KOPT-K1 (cell line): ENCODE measurements around the gene NOVA1.

Source experiments
- H3K27ac ChIP-seq: fragments of 200-600 bp; sonication (generic); 2 replicates; pipeline ENCODE4 v1.5.1; 2016; ENCODE audit warnings: antibody characterized with exemption, mild to moderate bottlenecking, low read depth, low read length; ENCODE audit not compliant: poor library complexity, severe bottlenecking
- H3K36me3 ChIP-seq: fragments of 200-600 bp; sonication (generic); 2 replicates; pipeline ENCODE4 v1.5.1; 2017; ENCODE audit warnings: antibody characterized with exemption, mild to moderate bottlenecking, low read length, moderate library complexity; ENCODE audit not compliant: insufficient read depth
- H3K9me3 ChIP-seq: fragments of 200-600 bp; sonication (generic); 2 replicates; pipeline ENCODE4 v1.5.1; 2017; ENCODE audit warnings: antibody characterized with exemption, low read length, mild to moderate bottlenecking; ENCODE audit not compliant: insufficient read depth, poor library complexity, severe bottlenecking

The NOVA1 gene

GRCh38 chr14:26528415-26529182 lies 69.2 kb downstream of the NOVA1 start:
- H3K9me3 ChIP-seq, result no peaks in the 10 kb centered on the region
- H3K27ac ChIP-seq, result no peak overlapping the region
- H3K36me3 ChIP-seq, result no peaks in the 10 kb centered on the region

- H3K36me3 ChIP-seq, result no peaks in the 10 kb centered on the region
- no peaks in the 10 kb centered on the region for H3K9me3 ChIP-seq
- no peak overlapping the region for H3K27ac ChIP-seq
Observed at GRCh38 chr14:26527095-26527494, 70.7 kb downstream of the NOVA1 start.

DNA sequence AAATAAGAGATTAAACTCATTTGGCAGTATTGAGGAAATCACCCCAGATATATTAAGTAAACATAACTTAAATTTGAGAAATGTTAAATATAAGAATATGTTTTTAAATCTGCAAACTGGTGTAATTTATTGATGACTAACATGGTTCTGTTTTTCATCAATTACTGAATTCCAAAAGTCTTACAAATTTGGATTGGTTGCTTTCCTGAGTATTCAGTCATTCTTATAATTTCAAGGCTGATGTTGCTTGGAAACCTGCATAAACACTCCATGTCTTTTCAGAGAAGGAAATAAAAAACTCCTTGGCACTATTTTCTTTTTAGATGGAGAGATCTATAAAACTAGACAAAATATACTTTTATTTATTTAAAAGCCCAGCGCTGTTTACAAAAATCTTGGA lies 71.7 kb downstream of the NOVA1 start:
- H3K36me3 ChIP-seq, result no peaks in the 10 kb centered on the region

GRCh38 chr14:26525085-26525484 lies 72.7 kb downstream of the NOVA1 start:
- no peaks in the 10 kb centered on the region for H3K9me3 ChIP-seq
- no peaks in the 10 kb centered on the region for H3K36me3 ChIP-seq
- no peak overlapping the region for H3K27ac ChIP-seq

More for the DNA sequence above, 71.7 kb downstream of the NOVA1 start:
- Histone ChIP-seq H3K9me3 (no peaks in the 10 kb centered on the region), H3K27ac (no peak overlapping the region)

- Histone ChIP-seq H3K36me3 (no peaks in the 10 kb centered on the region), H3K9me3 (no peaks in the 10 kb centered on the region), H3K27ac (no peak overlapping the region)
Observed at GRCh38 chr14:26522967-26523366, 74.9 kb downstream of the NOVA1 start.

DNA sequence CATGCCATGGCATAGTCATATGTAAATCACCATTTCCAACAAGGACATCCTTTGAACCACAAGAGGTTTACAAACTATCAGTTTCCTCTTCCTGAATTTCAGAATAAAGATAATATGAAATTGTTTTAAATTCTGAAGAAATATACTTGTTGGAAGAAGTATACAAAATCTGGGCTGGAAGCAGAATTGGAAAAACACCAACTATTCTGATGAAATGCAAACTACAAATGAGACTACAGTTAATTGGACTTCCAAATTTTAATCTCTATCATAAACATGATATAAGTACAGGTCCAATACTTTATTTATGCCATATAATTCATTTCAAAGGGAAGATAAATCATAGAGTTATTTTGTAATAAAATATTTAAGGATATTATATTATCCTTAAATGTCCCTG lies 80.1 kb downstream of the NOVA1 start:
- no peak overlapping the region for H3K27ac ChIP-seq
- no peaks in the 10 kb centered on the region for H3K9me3 ChIP-seq
- H3K36me3 ChIP-seq, result no peaks in the 10 kb centered on the region

DNA sequence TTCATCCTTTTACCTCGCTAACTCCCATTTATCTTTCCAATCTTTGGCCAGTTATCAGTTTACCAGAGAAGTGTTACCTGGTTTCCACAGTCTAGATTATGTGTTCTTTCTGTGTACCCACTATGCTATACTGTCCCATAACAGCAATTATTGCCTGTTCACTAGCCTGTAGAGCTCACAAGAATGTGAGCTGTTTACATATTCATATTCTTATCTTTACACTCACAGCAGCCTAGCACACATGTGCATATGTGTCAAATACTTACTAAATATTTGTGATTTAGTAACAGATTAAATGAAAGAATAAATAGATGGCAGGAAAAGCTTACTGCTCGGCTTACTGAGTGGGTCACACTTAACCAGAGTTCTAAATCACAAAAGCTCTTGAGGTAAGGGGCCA lies 97.8 kb downstream of the NOVA1 start:
- Histone ChIP-seq H3K9me3 (no peaks in the 10 kb centered on the region), H3K27ac (no peak overlapping the region), H3K36me3 (no peaks in the 10 kb centered on the region)

GRCh38 chr14:26499546-26499945 lies 98.3 kb downstream of the NOVA1 start:
- no peaks in the 10 kb centered on the region for H3K36me3 ChIP-seq
- no peaks in the 10 kb centered on the region for H3K9me3 ChIP-seq
- H3K27ac ChIP-seq, result no peak overlapping the region

GRCh38 chr14:26486922-26487321 lies 110.9 kb downstream of the NOVA1 start:
- no peaks in the 10 kb centered on the region for H3K36me3 ChIP-seq
- H3K27ac ChIP-seq, result no peak overlapping the region
- no peaks in the 10 kb centered on the region for H3K9me3 ChIP-seq

- Histone ChIP-seq H3K36me3 (no peaks in the 10 kb centered on the region), H3K27ac (no peak overlapping the region), H3K9me3 (no peaks in the 10 kb centered on the region)
Observed at GRCh38 chr14:26484562-26484961, 113.3 kb downstream of the NOVA1 start.

- no peak overlapping the region for H3K27ac ChIP-seq
- H3K36me3 ChIP-seq, result no peaks in the 10 kb centered on the region
- H3K9me3 ChIP-seq, result no peaks in the 10 kb centered on the region
Observed at GRCh38 chr14:26478967-26479366, 118.9 kb downstream of the NOVA1 start.

DNA sequence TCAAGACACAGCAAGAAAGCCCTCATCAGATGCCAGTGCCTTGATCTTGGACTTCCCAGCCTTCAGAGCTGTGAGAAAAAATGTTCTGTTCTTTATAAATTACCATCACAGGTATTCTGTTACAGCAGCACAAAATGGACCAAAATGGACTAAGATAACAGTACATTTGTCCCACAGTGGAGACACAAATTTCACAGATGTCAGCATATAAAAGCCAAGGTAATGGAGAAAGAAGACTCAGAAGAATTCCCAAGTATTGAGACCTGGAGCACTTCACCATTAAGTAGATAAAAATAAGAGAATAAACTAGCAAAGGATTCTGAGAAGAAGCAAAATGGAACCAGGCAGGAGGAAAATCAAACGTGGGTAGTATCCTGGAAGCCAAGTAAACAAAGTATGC lies 131.0 kb downstream of the NOVA1 start:
- no peaks in the 10 kb centered on the region for H3K9me3 ChIP-seq
- no peak overlapping the region for H3K27ac ChIP-seq
- no peaks in the 10 kb centered on the region for H3K36me3 ChIP-seq

DNA sequence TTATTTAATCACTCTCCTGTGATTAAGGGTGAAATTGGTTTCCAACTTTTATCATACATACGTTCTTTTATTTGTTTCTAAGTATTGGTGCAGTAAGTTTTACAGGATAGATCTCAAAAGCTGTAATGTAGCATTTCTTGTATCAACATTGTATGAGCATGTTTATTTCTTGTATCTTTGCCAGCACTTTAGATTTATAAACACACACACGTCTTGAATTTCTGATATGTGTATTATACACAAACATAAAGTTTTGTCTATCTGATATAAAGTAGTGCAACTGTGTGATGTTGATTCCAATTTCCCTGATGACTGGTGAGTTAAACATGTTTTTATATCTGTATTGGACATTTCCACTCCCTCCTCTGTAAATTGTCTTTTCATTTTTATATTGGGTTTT lies 134.7 kb downstream of the NOVA1 start:
- H3K36me3 ChIP-seq, result no peaks in the 10 kb centered on the region
- H3K9me3 ChIP-seq, result no peaks in the 10 kb centered on the region
- H3K27ac ChIP-seq, result no peak overlapping the region

DNA sequence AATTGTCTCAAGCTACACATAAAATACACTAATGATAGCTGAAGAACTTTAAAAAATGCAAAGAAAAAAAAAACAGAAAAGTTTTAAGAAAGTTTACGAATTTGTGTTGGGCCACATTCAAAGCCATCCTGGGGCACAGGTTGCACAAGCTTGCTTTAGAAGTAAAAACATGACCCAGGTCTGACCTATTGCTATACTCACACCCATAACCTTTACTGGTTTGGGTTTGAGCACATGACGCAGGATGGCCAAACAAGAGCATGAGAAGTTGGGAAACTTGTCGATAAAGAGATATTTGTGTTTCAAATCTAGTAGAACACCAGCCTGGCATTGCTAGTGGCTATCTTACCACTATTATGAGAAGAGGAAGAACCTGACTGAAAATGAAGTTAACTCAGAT lies 143.7 kb downstream of the NOVA1 start:
- no peak overlapping the region for H3K27ac ChIP-seq
- no peaks in the 10 kb centered on the region for H3K36me3 ChIP-seq
- H3K9me3 ChIP-seq, result no peaks in the 10 kb centered on the region

- no peaks in the 10 kb centered on the region for H3K9me3 ChIP-seq
- no peaks in the 10 kb centered on the region for H3K36me3 ChIP-seq
- H3K27ac ChIP-seq, result no peak overlapping the region
Observed at GRCh38 chr14:26448181-26448855, 149.5 kb downstream of the NOVA1 start.

GRCh38 chr14:26444822-26445221 lies 153.0 kb downstream of the NOVA1 start:
- Histone ChIP-seq H3K36me3 (no peaks in the 10 kb centered on the region), H3K27ac (no peak overlapping the region), H3K9me3 (no peaks in the 10 kb centered on the region)
